ENCODE measurements around the gene MAP3K4. TPM values are rescaled to one million over a fixed set of nuclear protein-coding genes. Genes with fewer than 3 reads are reported as not detected.

MAP3K4 gene
- total and polyA plus RNA-seq, 2 of the 8 experiments (the other 6 are each of a cell fraction or from before 2014, with no cell fraction given): 16.6 to 51.6 TPM

DNA sequence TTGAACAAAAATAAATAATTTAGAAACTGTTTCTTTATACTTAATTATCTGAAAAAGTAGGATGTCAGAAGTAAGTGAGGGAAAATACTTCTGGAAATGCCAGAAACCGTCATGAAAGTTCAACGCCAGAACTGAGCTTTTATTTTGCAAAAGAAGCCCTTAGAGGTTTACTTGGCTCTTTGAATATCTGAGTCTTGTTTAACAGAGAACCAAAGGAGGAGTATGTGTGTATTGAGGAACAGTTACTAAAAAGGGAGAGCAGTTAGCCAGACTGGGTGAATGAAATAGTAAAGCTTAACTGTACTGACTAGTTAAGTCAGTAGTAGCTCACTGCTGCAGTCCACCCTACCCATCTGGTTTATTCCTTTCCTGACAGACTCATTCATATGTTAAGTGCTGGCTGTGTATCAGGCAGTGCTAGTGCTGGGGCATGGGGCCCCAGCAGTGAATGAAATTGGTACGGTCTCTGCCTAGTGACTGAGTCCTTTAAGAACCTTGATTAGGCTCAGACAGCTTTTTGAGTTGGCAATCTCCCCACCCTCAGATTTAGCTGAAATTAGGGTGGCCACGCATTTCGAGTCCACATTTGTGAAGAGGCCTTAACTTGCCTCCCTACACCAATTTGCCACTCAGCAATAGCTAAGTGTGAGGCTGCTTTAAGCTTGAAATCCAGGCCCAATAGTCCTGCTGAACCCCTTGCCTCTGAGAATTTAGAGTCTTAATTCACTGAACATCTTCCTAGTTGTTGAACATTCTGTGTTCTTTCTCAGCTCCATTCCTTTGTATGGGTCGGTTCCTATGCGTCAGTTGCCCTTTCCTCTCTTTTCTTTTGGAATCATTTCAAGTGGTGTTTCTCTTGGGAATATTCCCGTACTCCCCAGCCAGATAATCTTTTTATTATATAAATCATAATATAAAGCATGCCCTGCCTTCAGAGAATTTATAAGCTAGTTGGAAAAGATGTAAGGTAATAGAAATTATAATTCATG, 20.2 kb downstream of the MAP3K4 start (continued):
- TF ChIP-seq, protein P1, sequence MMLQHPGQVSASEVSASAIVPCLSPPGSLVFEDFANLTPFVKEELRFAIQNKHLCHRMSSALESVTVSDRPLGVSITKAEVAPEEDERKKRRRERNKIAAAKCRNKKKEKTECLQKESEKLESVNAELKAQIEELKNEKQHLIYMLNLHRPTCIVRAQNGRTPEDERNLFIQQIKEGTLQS (IDR thresholded peaks at IDR 0.05; ENCODE audit: insufficient read depth, low read depth, low read length): no peak
- TF ChIP-seq SP1 (IDR thresholded peaks at IDR 0.05; ENCODE audit: low read depth, low read length) (peak; percentile 81), TCF12 (IDR thresholded peaks at IDR 0.05; ENCODE audit: low read depth, low read length) (no peak), GABPA (IDR thresholded peaks at IDR 0.05; ENCODE audit: borderline replicate concordance, insufficient read depth, low read length) (no peak), KDM5A (IDR thresholded peaks at IDR 0.05; ENCODE audit: low read length) (no peak), POLR2A (IDR thresholded peaks at IDR 0.05; ENCODE audit: control extremely low read depth in 1 of 2, low read depth in 2 of 2, low read length in 2 of 2) (0 out of 3 replicates have a peak, but pooled peaks of 1 of the 2 experiments have one; percentile 42), ASH2L (IDR thresholded peaks at IDR 0.05; ENCODE audit: low read length) (peak; percentile 82), CREB1 (IDR thresholded peaks at IDR 0.05) (no peak), BCL11A (IDR thresholded peaks at IDR 0.05; ENCODE audit: low read depth in 2 of 2, low read length in 2 of 2) (no peak), RNF2 (IDR thresholded peaks at IDR 0.05; ENCODE audit: borderline replicate concordance, low read depth, low read length, missing control alignments, poor library complexity, severe bottlenecking) (no peak), CTBP2 (IDR thresholded peaks at IDR 0.05; ENCODE audit: borderline replicate concordance, insufficient read depth, insufficient read length, low read length) (no peak), SP2 (IDR thresholded peaks at IDR 0.05; ENCODE audit: low read length) (no peak), SIN3A (conservative IDR thresholded peaks at IDR 0.05 in 1 of 2, IDR thresholded peaks at IDR 0.05 in 1 of 2; ENCODE audit: low read depth in 1 of 2, low read length in 2 of 2) (0 out of 4 replicates have a peak, but pooled peaks of 1 of the 2 experiments have one; percentile 31), CEBPB (IDR thresholded peaks at IDR 0.05; ENCODE audit: low read depth, low read length) (no peak), NANOG (IDR thresholded peaks at IDR 0.05; ENCODE audit: insufficient read depth, low read depth, low read length, poor library complexity, severe bottlenecking) (no peak)
- TF ChIP-seq, protein P2, sequence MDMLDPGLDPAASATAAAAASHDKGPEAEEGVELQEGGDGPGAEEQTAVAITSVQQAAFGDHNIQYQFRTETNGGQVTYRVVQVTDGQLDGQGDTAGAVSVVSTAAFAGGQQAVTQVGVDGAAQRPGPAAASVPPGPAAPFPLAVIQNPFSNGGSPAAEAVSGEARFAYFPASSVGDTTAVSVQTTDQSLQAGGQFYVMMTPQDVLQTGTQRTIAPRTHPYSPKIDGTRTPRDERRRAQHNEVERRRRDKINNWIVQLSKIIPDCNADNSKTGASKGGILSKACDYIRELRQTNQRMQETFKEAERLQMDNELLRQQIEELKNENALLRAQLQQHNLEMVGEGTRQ (IDR thresholded peaks at IDR 0.05; ENCODE audit: low read length): no peak
- TF ChIP-seq, protein P3, sequence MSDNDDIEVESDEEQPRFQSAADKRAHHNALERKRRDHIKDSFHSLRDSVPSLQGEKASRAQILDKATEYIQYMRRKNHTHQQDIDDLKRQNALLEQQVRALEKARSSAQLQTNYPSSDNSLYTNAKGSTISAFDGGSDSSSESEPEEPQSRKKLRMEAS (IDR thresholded peaks at IDR 0.05): no peak
- TF ChIP-seq, protein P4, sequence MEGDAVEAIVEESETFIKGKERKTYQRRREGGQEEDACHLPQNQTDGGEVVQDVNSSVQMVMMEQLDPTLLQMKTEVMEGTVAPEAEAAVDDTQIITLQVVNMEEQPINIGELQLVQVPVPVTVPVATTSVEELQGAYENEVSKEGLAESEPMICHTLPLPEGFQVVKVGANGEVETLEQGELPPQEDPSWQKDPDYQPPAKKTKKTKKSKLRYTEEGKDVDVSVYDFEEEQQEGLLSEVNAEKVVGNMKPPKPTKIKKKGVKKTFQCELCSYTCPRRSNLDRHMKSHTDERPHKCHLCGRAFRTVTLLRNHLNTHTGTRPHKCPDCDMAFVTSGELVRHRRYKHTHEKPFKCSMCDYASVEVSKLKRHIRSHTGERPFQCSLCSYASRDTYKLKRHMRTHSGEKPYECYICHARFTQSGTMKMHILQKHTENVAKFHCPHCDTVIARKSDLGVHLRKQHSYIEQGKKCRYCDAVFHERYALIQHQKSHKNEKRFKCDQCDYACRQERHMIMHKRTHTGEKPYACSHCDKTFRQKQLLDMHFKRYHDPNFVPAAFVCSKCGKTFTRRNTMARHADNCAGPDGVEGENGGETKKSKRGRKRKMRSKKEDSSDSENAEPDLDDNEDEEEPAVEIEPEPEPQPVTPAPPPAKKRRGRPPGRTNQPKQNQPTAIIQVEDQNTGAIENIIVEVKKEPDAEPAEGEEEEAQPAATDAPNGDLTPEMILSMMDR (IDR thresholded peaks at IDR 0.05; ENCODE audit: control extremely low read depth in 1 of 3, insufficient read depth in 1 of 3, low read depth in 1 of 3, low read length in 3 of 3): no peak
